Ovary (tissue), 9 donors: ENCODE measurements around the gene ADCYAP1R1. TPM values are rescaled to one million over a fixed set of nuclear protein-coding genes. Genes with fewer than 3 reads are reported as not detected.

Experiments
- DNase-seq, 5 donors: peaks; one replicate each; pipeline ENCODE4 v3.0.0-alpha.2; 2019 to 2020
- H3K27ac ChIP-seq, 2 donors: fragments of 200-600 bp; one replicate each; pipeline versions ENCODE4 v1.5.1 to v1.8.0; 2019 to 2022
- H3K27me3 ChIP-seq: fragments of 200-600 bp; one replicate; pipeline ENCODE4 v1.8.0; 2022
- H3K36me3 ChIP-seq: fragments of 200-600 bp; sonication (generic); one replicate; pipeline ENCODE4 v1.5.1; 2019
- H3K4me1 ChIP-seq: one replicate; pipeline ENCODE4 v1.8.1; 2013; ENCODE audit warnings: mild to moderate bottlenecking, moderate library complexity; ENCODE audit not compliant: insufficient read depth
- H3K4me3 ChIP-seq: fragments of 200-600 bp; sonication (generic); one replicate; pipeline ENCODE4 v1.5.1; 2017
- H3K9me3 ChIP-seq, 2 donors: fragments of 200-600 bp in 1 of 2; sonication (generic) in 1 of 2; one replicate each; pipeline versions ENCODE4 v1.5.1 to v1.8.1; 2013 to 2019; ENCODE audit warnings: mild to moderate bottlenecking in 1 of 2, moderate library complexity in 1 of 2
- CTCF ChIP-seq, 3 donors: fragments of 450-650 bp in 2 of 3; fragments of 200-600 bp in 1 of 3; IDR thresholded peaks; one replicate each; pipeline versions ENCODE4 v1.5.1 to v1.8.0; 2016 to 2022; ENCODE audit warnings: antibody characterized with exemption in 3 of 3, mild to moderate bottlenecking in 1 of 3
- EP300 ChIP-seq: sonication (generic); formaldehyde crosslinking; IDR thresholded peaks from one replicate; pipeline ENCODE4 v1.6.1; 2017; ENCODE audit warnings: antibody characterized with exemption
- POLR2A ChIP-seq: fragments of 450-650 bp; IDR thresholded peaks from one replicate; pipeline ENCODE4 v1.6.1; 2017; ENCODE audit warnings: antibody characterized with exemption, mild to moderate bottlenecking, moderate library complexity
- WGBS, 3 donors: extraction: QIAGEN DNeasy Blood & Tissue Kit in 1 of 3; methylation state at CpG; one replicate each; pipeline versions ENCODE4 v1.1.5 to v1.1.7; 2013 to 2017; 5-methylcytosine and 5-hydroxymethylcytosine counted together
- intact Hi-C, 4 donors: fragments of 100-400 bp; cut with DNase I; formaldehyde crosslinking; loops; one replicate each; pipeline versions ENCODE4 v1.11.0 to v1.15.1; 2022 to 2023
- polyA plus RNA-seq, 2 donors: library from polyadenylated mRNA; stranded (reverse); fragments of 200-250 nt in 1 of 2; fragments of 350-450 nt in 1 of 2; fragmentation: Illumina TruSeq in 1 of 2; extraction: RNeasy Lipid Tissue Mini Kit (QIAGEN cat#74804) in 1 of 2; gene quantifications; one replicate each; pipeline ENCODE4 v1.2.3, GENCODE V29; 2013 to 2014
- small RNA-seq: library from RNA; depleted of rRNA; stranded (forward); fragments of <200 nt; gene quantifications from one replicate; pipeline ENCODE3, GENCODE V24; 2016
- total RNA-seq, 7 donors: library from RNA; depleted of rRNA in 2 of 7; stranded (reverse); fragments of >200 nt in 2 of 7; fragmentation: NEBNext Ultra II Directional in 3 of 7; extraction: Animal tissue kit (Norgen Biotek cat#: 25700) in 3 of 7; gene quantifications; one replicate each; pipeline versions ENCODE4 v1.1.0 to v1.2.4, GENCODE V29; 2016 to 2023
- donor health status: DM: no; HTN: no; CAD: no; lungs with moderate emphysema.
- donor health status: DM: no; HTN: no; CAD: no.
- donor health status: Bipolar disorder and iron deficiency.
- donor health status: DM: yes; HTN: yes; CAD: no.
- donor health status: DM: no; HTN: no; CAD: no.
- donor health status: DM: yes; HTN: yes; CAD: no.

The ADCYAP1R1 gene
- total and polyA plus RNA-seq, 9 donors = 0.33 to 9.2 (median 5.0) TPM

DNA sequence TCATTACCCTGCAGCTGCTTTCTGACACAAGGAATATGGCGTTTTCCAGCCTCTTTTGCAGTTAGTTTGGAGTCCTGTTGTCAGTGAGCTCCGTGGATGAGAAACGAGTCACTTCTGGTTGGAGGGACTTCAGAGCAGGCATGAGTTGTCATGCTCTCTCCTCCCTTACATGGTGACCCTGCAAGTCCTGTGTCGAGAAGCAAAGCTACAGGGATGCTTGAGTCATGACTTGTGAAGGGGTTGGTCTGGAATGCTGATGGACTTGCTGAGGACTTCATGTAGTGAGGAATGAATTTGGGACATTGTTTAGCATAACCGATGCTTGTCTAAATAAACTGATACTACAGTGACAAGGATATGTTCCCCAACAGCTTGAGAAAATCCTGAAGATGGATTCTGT lies 108.8 kb downstream of the ADCYAP1R1 start:
- Histone ChIP-seq H3K36me3 (no peaks in the 10 kb centered on the region), H3K4me3 (no peak overlapping the region), H3K9me3 (no peaks in the 10 kb centered on the region), H3K4me1 (no peaks in the 10 kb centered on the region), H3K27me3 (no peaks in the 10 kb centered on the region), H3K27ac (no peak overlapping the region)
- no peak for DNase-seq
- intact Hi-C loops = no loop called here
- WGBS, 3 donors = 69 to 72% (median 71%) methylated on average over 5 of the region's 5 CpGs
- TF ChIP-seq EP300 (no peak), CTCF (IDR thresholded peaks at IDR 0.05) (no peak), POLR2A (no peak)

Small RNAs within 50 kb of the gene (small RNA-seq; reads per million reads assigned to genes)
- gene AC006466.1 = not detected

Other genes with a start within 250 kb of the ADCYAP1R1 start
- 100 to 1,000 TPM in 1 of 7 donors, 10 to 100 TPM in 6; 10.2 to 114 (median 47.0) TPM for gene AQP1, start 140.5 kb upstream of the ADCYAP1R1 start, total RNA-seq
- 100 to 1,000 TPM in 1 of 2 donors, 10 to 100 TPM in 1; 91.0 to 151 TPM for gene AQP1, start 140.5 kb upstream of the ADCYAP1R1 start, polyA plus RNA-seq
- gene GHRHR, start 88.4 kb upstream of the ADCYAP1R1 start, total RNA-seq = not detected
- gene GHRHR, start 88.4 kb upstream of the ADCYAP1R1 start, polyA plus RNA-seq = not detected